HS-5 (cell line): Measurements from ENCODE around the gene ZBTB32.

Experiments used
- DNase-seq: peaks from one replicate; pipeline ENCODE4 v3.0.0-alpha.2; 2012; ENCODE audit warnings: low read depth

ZBTB32 gene

DNA sequence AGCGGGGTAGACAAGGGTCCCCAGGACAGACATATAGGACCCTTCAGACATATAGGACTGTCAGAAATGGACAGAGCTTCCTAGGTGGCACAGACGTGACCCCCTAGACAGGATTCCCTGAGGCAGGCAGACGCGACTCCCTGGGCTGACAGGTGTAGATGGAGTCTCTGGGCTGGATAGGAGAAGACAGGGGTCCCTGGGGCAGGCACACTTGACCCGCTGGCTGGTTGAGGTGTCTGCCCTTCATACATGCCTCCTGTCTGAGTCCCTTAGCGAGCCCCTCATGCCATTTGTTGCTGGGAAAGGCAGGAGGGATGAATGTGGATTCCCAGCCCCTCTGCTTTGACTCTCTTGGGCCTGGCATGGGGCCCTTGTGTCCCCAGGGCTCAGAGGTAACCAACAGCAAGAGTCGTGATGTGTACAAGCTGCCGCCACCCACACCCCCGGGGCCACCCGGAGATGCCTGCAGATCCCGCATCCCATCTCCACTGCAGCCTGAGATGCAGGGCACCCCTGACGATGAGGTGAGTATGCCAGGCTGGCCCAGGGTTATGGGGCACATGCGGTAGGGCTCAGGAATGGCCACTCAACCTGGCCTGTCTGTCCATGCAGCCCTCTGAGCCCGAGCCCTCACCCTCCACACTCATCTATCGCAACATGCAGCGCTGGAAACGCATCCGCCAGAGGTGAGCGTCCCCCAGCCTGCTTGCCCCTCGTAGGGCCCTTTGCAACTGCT, 49.4 kb downstream of the ZBTB32 start:
- no peak for DNase-seq

DNA sequence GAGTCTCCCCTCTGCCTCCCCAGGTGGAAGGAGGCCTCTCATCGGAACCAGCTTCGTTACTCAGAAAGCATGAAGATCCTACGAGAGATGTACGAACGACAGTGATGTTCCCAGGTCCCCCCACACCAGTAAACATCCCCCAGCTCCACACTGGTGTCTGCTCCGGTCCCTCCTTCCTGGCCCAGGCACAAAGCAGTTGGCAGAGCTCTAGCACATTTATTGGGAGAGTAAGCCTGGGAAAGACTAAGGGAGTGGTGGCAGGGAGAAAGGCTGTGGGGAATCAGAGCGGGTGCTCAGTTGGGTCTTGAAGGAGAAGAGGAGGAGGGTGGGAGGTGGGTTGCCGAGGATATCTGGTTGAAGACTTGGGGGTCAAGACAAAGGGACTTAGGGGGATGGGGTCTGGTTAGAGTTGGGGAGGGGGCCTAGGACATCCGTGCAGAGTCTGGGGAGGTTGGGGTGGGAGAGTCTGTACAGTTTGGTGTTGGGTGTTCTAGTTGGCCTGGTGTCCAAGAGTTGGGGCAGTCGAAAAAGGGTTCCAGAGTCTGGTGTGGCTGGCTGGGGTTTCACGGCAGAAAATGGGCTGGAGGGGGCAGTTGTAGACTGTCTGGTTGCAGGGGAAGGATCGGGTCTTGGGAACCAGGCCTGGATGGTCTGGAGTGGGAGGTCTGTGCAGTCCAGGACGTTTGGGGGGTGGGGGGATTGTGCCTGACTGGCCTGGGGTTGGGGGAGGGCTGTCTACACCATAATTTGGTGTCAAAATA, 50.2 kb downstream of the ZBTB32 start:
- no peak for DNase-seq

DNA sequence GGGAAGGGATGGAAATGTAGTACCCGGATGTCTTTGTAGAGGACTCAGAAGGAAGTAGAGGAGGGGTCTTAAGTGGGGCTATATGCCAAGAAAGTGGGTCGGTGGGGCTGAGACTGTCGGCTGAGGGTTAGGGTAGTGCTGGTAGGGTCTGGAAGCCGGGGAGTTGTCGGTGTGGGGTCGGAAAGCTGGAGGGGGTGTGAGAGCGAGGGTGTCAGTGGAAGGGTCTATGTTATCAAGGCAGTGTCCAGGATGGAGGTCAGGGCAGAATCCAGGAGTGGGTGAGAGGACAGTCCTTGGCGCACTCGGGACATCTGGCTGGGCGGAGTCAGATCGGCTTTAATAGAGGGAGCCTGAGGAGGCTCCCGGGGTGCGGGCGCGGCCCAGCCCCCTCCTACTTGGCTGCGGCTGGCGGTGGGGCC, 50.8 kb downstream of the ZBTB32 start:
- no peak for DNase-seq

DNA sequence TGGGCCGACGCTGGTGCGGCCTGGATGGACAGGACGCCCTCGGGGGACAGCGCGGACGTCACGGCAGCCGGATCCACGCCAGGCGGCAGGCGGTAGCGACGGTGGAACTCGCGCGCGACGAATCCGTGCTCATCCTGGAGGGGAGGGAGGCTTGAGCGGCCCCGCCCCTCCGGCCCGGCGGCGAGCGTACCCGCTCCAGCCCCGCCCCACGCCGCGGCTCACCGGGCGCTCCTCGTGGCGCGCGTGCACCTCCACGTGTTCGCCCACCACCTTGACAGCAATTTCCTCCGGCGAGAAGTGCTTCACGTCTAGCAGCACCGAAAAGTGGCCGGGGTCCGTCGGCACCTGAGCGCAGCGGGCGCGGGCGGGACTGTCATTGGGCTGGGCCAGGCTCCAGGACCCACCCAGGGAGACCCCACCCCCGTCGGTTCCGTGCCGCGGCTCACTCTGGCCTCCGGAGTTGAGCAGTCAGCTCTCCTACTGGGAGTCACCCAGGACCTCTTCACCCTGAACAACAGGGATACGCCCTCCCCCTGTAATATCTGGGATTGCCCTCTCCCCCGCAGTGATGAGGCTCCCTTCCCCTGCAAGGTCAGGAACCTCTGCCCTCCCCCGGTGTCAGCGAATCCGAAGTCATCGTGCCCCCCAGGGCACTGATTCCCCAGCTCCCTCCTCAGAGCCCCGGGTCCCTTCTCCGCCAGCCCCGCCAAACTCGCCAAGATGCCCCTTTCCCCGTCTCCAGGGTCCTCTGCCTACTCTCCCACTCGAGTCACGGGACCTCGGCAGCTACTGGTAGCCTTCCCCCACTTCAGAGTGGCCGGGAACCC, 51.4 kb downstream of the ZBTB32 start:
- DNase-seq = no peak

DNA sequence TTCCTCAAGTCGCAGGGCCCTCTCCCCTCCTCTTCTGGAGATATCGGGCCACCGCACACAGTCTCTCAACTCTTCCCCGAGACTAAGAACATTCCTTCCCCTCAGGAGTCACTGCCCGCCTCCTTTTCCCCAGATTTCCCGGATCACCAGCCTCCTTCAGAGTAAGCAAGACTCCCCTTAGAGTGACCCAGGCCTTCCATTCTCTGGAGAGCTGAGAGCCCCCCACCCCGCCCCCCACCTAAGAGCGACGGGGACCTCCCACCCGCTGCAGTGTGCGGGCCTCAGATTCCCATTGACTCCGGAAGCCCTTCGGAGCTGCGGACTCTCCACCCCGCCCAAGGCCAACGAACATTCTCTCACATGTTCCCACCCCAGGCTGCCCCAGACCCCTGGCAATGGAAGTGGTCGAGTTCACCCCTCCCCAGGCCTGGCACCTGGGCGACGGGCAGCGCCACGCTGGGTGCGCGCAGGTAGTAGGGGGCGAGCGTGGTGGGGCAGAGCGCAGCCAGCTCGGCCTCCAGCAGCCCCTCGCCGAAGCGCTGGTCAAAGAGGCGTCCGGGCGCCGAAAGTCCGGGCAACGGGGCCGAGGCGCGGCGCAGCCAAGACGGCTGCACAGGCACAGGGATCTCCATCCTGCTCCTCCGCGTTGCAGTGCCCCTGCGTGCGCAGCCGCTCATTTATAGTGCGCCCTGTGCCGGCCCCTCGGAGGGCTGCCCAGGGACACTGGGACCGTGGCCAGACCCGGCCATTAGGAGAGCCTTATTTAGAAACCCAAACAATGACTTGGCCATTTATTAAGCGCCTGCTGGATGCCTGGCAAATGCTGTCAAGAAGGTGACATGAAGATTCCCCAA, 52.2 kb downstream of the ZBTB32 start, which contains the start of gene HSPB6:
Gene HSPB6 (minus strand): TSS at position 653 of the 854 bp plus-strand sequence. CDS start 21 bp downstream, at position 632.
- no peak for DNase-seq

DNA sequence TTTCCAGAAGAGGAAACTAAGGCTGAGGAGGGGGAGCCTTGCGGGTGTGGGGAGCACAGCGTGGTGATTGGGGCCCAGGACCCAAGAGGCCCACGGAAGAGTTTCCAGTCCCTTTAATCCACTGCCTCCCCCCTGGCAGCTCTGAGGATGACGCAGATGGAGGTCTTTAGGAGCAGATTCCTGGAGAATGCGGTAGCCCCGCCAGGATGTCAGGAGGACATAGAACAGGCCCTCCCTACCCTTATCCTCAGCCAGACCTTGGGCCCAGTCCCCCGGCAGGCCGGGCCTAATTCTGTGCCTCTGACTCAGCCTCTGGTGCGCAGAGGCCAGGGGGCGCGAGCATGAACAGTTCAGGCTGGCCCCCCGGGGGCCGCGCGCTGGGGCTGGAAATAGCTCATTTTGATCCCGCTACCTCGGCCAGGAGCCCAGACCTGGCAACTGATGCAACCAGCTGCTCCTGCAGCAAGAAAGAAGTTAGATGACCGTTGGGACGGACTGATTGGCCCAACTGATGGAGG, 52.9 kb downstream of the ZBTB32 start:
- peak; percentile 59 for DNase-seq

DNA sequence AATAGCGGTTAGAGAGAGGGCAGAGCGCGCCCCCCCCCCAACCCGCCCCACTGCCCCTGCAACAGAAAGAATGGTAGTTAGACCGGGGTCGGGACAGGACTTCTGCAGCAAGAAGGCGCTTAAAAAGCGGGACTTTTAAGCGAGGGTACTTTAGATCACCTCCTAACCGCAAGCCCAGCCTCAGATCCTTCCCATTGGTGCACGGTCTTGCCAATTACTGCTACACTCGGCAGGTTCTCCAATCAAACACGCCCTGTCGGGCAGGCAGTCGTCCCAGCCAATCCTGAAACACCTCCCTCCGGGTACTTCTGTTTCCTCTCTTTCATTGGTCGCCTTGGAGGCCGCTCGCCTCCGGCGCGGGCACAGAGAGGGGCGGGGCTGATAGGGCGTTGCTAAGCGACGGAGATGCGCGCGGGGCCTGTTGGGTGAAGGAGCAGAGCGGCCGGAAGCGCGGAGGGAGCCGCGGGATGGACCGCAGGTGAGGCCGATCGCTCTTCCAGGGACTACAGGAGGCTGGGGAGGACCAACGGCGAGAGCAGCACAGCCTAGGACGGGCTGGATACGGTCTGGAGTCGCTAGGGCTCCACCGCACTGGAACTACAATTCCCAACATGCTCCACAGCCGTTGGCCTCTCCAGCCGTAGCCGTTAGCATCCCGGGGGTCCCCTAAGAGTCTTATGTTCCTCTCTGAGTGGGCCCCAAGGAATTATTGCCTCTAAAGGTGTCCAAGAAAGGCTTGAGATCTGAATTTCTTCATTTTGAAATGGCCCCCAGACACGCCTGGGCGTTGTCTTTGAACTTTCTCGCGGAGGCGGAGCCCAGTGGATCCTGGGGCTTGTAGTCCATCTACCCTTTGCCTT, 53.6 kb downstream of the ZBTB32 start, which contains the start of gene PROSER3:
Gene PROSER3 (plus strand): TSS at position 428 of the 860 bp plus-strand sequence. CDS start 40 bp downstream, at position 468.
- peak; percentile 98 for DNase-seq

DNA sequence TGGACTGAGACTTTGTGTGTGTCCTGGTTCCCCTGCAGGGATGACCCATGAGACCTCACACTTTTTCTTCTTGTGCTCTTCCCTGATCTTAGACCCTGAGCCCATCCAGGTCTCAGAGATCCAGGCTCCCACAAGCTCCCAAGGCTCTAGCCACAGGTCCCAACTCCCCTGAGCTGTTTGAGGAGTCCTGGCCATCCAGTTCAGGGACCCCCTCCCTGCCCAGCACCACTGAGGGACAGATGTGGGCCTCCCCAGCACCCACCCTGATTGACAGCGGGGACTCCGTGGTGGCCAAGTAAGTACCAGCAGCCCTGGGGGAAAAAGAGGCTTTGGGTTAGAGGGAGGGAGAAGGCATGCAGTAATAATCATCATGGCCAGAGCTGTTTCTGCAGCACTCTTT, 55.3 kb downstream of the ZBTB32 start:
- no peak for DNase-seq

DNA sequence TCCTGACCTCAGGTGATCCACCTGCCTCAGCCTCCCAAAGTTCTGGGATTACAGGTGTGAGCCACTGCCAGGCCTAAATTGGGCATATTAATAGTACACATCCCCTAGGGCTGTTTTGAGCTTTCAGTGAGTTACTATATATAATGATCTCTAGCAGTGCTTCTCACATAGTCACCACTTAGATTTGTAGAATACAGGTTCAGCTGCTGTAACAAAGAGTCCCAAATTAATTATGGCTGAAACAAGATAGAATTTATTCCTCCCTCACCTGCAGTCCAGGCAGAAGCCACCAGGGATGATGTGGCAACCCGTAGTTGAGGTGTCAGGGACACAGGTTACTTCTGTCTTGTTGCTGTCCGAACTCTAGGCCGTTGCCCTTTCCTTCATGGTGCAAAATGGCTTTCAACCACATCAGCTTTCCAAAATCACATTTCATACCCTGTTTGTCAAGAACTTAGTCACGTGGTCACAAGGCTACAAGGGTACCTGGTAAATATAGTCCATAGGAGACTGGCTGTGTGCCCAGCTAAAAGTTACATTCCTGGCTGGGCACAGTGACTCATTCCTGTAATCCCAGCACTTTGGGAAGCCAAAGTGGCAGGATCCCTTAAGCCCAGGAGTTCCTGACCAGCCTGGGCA, 56.5 kb downstream of the ZBTB32 start:
- no peak for DNase-seq

DNA sequence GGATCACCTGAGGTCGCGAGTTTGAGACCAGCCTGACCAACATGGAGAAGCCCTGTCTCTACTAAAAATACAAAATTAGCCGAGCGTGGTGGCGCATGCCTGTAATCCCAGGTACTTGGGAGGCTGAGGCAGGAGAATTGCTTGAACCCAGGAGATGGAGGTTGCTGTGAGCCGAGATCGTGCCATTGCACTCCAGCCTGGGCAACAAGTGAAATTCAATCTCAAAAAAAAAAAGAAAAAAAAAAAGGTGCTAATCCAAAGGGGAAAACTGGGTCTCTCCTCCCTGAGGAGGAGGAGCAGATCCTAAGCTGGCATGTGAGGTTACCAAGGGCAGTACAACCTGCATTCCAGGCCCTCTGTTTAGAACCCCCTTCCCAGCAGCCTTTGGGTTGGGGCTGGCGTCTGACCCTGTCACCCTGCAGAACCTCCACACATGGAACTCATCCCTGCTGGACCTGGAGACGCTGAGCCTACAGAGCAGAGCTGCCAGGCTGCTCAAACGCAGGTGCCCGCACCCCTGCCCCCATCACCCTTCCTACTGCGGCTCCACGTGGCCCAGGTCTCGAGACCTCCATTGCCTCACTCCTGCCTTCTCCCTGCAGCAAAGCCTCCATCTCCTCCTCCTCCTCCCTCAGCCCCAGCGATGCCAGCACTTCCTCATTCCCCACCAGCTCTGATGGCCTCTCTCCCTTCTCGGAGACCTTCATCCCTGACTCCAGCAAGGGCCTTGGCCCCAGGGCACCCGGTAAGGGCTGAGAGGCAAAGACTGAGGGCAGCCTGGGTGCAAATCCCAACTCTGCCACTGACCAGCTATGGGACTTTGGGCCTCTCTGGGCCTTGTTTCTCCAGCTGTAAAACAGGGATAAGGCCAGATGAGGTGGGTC, 60.3 kb downstream of the ZBTB32 start:
- DNase-seq = no peak
